Mucosa of descending colon (tissue), 3 donors: ENCODE measurements around the gene CDC42EP2. TPM values are rescaled to one million over a fixed set of nuclear protein-coding genes. Genes with fewer than 3 reads are reported as not detected.

Experiments
- ATAC-seq: fragments of 200-7000 bp; cut with Tn5 transposase; one replicate; pipeline ENCODE4 v1.9.1; 2020; ENCODE audit warnings: mild to moderate bottlenecking, moderate library complexity
- DNase-seq, 3 donors: peaks; one replicate each; pipeline ENCODE4 v3.0.0-alpha.2; 2020
- H3K36me3 ChIP-seq: fragments of 200-600 bp; one replicate; pipeline ENCODE4 v1.8.0; 2021; ENCODE audit warnings: low read depth, mild to moderate bottlenecking
- H3K4me1 ChIP-seq: fragments of 200-600 bp; one replicate; pipeline ENCODE4 v1.8.0; 2021; ENCODE audit warnings: low read depth, mild to moderate bottlenecking
- H3K4me3 ChIP-seq: fragments of 200-600 bp; one replicate; pipeline ENCODE4 v1.8.0; 2021; ENCODE audit warnings: mild to moderate bottlenecking
- H3K9me3 ChIP-seq: fragments of 200-600 bp; one replicate; pipeline ENCODE4 v1.8.0; 2021; ENCODE audit warnings: mild to moderate bottlenecking
- CTCF ChIP-seq: fragments of 200-600 bp; IDR thresholded peaks from one replicate; pipeline ENCODE4 v1.8.0; 2022; ENCODE audit warnings: antibody characterized with exemption, mild to moderate bottlenecking
- intact Hi-C, 2 donors: fragments of 100-400 bp; cut with DNase I in 1 of 2; cut with micrococcal nuclease in 1 of 2; formaldehyde crosslinking; loops; one replicate each; pipeline versions ENCODE4 v1.11.0 to v1.11.1; 2022; cut with DNase I, micrococcal nuclease
- total RNA-seq, 3 donors: library from RNA; stranded (reverse); fragmentation: NEBNext Ultra II Directional in 2 of 3; extraction: Animal tissue kit (Norgen Biotek cat#: 25700) in 2 of 3; gene quantifications; one replicate each; pipeline versions ENCODE4 v1.2.1 to v1.2.4, GENCODE V29; 2021 to 2023
- donor health status: DM: no; HTN: no; CAD: no; lungs with moderate emphysema.
- donor health status: DM: no; HTN: no; CAD: no.
- donor health status: DM: no; HTN: yes; CAD: no.

Gene CDC42EP2
- total RNA-seq, 3 donors from 2014 or later = 7.0 to 27.4 (median 11.6) TPM

- ATAC-seq (no peak), DNase-seq (no peak)
- TF ChIP-seq CTCF = no peak
- no peak overlapping the region for H3K4me3 ChIP-seq
- H3K4me1 ChIP-seq = peaks cover 9% of the 10 kb centered on the region
- no peaks in the 10 kb centered on the region for H3K9me3 ChIP-seq
- intact Hi-C loops = loop anchor here in 1 of 2 donors (5.0 kb wide), 1 partner anchor 44 kb away; no protein-coding TSS in a partner anchor
- no peaks in the 10 kb centered on the region for H3K36me3 ChIP-seq
These were observed 6.4 kb downstream of the CDC42EP2 start for GRCh38 chr11:65321076-65321475.

GRCh38 chr11:65321828-65322485 is 7.3 kb downstream of the CDC42EP2 start:
- Histone ChIP-seq H3K9me3 (no peaks in the 10 kb centered on the region), H3K4me1 (no peaks in the 10 kb centered on the region), H3K4me3 (no peak overlapping the region), H3K36me3 (no peaks in the 10 kb centered on the region)
- no peak for TF ChIP-seq CTCF
- DNase-seq (no peak), ATAC-seq (no peak)
- intact Hi-C loops = loop anchor here in 1 of 2 donors (5.0 kb wide), 1 partner anchor 45 kb away; no protein-coding TSS in a partner anchor

GRCh38 chr11:65323813-65324212 is 9.1 kb downstream of the CDC42EP2 start:
- DNase-seq = no peak
- no peaks in the 10 kb centered on the region for H3K36me3 ChIP-seq
- H3K9me3 ChIP-seq = no peaks in the 10 kb centered on the region
- intact Hi-C loops = loop anchor here in 1 of 2 donors (5.0 kb wide), 1 partner anchor 47 kb away; no protein-coding TSS in a partner anchor
- no peak for TF ChIP-seq CTCF
- no peak overlapping the region for H3K4me3 ChIP-seq
- H3K4me1 ChIP-seq = peaks cover 11% of the 10 kb centered on the region
- ATAC-seq = no peak

- Histone ChIP-seq H3K4me3 (no peak overlapping the region), H3K9me3 (no peaks in the 10 kb centered on the region), H3K4me1 (peaks cover 11% of the 10 kb centered on the region), H3K36me3 (no peaks in the 10 kb centered on the region)
- ATAC-seq (no peak), DNase-seq (no peak)
- intact Hi-C loops = no loop called here
- no peak for TF ChIP-seq CTCF
These were observed 10.8 kb downstream of the CDC42EP2 start for GRCh38 chr11:65325435-65325834.

GRCh38 chr11:65327021-65327420 is 12.4 kb downstream of the CDC42EP2 start:
- Histone ChIP-seq H3K4me1 (peaks cover 11% of the 10 kb centered on the region), H3K4me3 (no peak overlapping the region), H3K9me3 (no peaks in the 10 kb centered on the region), H3K36me3 (no peaks in the 10 kb centered on the region)
- no peak for TF ChIP-seq CTCF
- no peak for DNase-seq
- intact Hi-C loops = no loop called here
- no peak for ATAC-seq
